Measurements from ENCODE around the gene CDKN2AIPNL.

The CDKN2AIPNL gene

DNA sequence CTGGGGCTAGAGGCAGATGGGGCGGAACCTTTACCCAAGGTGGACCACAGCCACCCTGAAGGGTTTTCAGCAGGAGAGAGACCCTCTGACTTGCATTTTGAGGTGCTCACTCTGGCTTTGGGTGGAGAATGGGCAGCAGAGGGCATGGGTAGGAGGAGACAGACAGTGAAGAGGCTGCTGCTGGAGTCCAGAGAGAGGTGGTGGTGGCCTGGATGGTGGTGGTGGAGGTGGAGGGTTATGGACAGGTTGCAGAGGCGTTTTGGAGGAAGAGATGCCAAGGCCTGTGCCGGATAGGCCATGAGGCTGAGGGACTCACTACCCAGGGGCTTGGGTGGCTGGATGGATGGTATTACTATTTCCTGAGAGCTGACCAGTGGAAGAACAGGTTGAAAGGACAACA is 46.1 kb upstream of the CDKN2AIPNL start:
- Histone ChIP-seq H3K27me3 (ENCODE audit: insufficient read depth, low read depth, severe bottlenecking) (no peaks in the 10 kb centered on the region), H3K9me3 (ENCODE audit: severe bottlenecking) (no peaks in the 10 kb centered on the region), H3K27ac (no peak overlapping the region), H3K36me3 (no peaks in the 10 kb centered on the region), H3K4me3 (ENCODE audit: low read depth, low read length) (no peak overlapping the region)
- TF ChIP-seq, protein P1, sequence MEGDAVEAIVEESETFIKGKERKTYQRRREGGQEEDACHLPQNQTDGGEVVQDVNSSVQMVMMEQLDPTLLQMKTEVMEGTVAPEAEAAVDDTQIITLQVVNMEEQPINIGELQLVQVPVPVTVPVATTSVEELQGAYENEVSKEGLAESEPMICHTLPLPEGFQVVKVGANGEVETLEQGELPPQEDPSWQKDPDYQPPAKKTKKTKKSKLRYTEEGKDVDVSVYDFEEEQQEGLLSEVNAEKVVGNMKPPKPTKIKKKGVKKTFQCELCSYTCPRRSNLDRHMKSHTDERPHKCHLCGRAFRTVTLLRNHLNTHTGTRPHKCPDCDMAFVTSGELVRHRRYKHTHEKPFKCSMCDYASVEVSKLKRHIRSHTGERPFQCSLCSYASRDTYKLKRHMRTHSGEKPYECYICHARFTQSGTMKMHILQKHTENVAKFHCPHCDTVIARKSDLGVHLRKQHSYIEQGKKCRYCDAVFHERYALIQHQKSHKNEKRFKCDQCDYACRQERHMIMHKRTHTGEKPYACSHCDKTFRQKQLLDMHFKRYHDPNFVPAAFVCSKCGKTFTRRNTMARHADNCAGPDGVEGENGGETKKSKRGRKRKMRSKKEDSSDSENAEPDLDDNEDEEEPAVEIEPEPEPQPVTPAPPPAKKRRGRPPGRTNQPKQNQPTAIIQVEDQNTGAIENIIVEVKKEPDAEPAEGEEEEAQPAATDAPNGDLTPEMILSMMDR (IDR thresholded peaks at IDR 0.05; ENCODE audit: low read depth, low read length) = no peak
- no peak for DNase-seq

DNA sequence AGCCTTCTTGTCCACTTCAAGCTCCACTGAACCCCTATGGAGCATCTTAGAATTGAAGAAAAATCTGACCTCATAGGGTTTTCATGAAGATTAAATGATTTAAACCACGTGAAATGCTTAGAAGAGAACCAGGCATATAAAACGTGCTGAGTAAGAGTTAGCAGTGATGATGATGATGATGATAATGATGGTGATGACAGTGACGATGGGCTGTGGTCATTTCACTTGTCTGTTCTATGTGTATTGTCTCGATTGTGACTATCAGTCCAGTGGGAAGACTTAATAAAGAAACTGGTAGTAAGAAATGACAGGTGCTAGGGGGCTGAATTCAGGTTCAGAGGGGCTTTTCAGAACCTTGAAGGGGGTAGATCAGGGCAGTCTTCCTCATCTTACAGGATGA is 45.1 kb upstream of the CDKN2AIPNL start:
- no peak overlapping the region for H3K27ac ChIP-seq
- no peaks in the 10 kb centered on the region for H3K27me3 ChIP-seq (ENCODE audit: insufficient read depth, low read depth, severe bottlenecking)
- H3K9me3 ChIP-seq (ENCODE audit: severe bottlenecking) = no peaks in the 10 kb centered on the region
- DNase-seq = no peak
- no peaks in the 10 kb centered on the region for H3K36me3 ChIP-seq
- no peak overlapping the region for H3K4me3 ChIP-seq (ENCODE audit: low read depth, low read length)
- TF ChIP-seq, protein P1 (IDR thresholded peaks at IDR 0.05; ENCODE audit: low read depth, low read length) = no peak

DNA sequence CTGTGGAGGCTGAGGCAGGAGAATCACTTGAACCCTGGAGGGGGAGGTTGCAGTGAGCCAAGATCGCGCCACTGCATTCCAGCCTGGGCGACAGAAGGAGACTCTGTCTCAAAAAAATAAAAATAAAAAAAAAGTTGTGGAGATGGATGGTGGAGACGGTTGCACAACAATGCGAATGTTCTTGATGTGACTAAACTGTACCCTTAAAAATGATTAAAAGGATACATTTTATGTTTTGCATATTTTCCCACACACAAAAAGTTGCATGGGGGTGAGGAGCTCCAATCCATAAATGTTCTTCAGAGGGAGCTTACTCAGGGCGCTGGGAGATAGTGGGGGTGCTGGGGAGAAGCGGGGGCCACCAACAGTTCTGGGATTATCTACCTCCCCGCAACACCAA is 43.8 kb upstream of the CDKN2AIPNL start:
- Histone ChIP-seq H3K27me3 (ENCODE audit: insufficient read depth, low read depth, severe bottlenecking) (no peaks in the 10 kb centered on the region), H3K36me3 (no peaks in the 10 kb centered on the region), H3K4me3 (ENCODE audit: low read depth, low read length) (no peak overlapping the region), H3K27ac (no peak overlapping the region), H3K9me3 (ENCODE audit: severe bottlenecking) (no peaks in the 10 kb centered on the region)
- TF ChIP-seq, protein P1 (IDR thresholded peaks at IDR 0.05; ENCODE audit: low read depth, low read length) = no peak
- DNase-seq = no peak

DNA sequence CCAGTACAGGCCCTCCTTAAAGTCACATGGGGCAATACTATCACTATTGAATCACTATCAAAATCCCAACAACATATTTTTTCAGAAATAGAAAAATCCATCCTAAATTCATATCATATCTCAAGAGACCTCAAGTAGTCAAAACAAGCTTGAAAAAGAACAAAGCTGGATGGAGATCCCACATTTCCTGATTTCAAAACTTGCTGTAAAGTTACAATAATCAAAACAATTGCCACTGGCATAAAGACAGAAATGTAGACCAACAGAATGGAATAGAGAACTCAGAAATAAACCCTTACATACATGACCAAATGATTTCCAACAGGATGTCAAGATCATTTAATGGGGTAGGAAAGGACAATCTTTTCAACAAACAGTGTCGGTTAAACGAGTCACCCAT is 41.3 kb upstream of the CDKN2AIPNL start:
- TF ChIP-seq, protein P1 (IDR thresholded peaks at IDR 0.05; ENCODE audit: low read depth, low read length) = no peak
- Histone ChIP-seq H3K4me3 (ENCODE audit: low read depth, low read length) (no peak overlapping the region), H3K36me3 (no peaks in the 10 kb centered on the region), H3K27me3 (ENCODE audit: insufficient read depth, low read depth, severe bottlenecking) (no peaks in the 10 kb centered on the region), H3K9me3 (ENCODE audit: severe bottlenecking) (no peaks in the 10 kb centered on the region), H3K27ac (no peak overlapping the region)
- DNase-seq = no peak

DNA sequence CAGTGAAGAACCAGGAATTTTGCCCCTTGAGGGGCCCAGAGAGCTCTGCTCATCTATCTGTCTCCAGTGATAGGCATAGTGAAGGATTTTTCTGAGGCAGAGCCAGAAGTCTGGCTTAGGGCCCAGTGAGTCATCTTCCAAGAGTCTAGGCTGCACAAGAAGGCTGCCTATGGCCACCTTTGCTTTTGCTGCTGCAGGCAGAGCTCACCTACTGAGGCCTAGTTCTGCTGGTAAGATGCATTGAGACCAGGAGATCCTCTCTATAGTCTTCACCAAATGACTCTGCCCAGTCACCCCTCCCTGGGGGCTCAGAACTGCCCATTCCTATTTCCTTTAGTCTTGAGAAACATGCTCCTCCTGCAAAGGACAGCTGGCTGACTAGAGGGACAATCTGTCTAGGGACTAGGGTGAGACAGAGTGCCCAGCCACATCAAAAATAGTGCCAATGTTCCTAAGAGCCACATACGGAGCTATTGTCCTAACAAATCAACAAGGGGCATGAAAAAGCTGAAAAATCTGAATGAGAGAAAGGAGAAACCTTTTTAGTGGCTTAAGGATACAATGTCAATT is 40.3 kb upstream of the CDKN2AIPNL start:
- TF ChIP-seq, protein P1 (IDR thresholded peaks at IDR 0.05; ENCODE audit: low read depth, low read length) = no peak
- H3K27ac ChIP-seq = no peak overlapping the region
- no peak overlapping the region for H3K4me3 ChIP-seq (ENCODE audit: low read depth, low read length)
- H3K27me3 ChIP-seq (ENCODE audit: insufficient read depth, low read depth, severe bottlenecking) = no peaks in the 10 kb centered on the region
- no peaks in the 10 kb centered on the region for H3K9me3 ChIP-seq (ENCODE audit: severe bottlenecking)
- no peaks in the 10 kb centered on the region for H3K36me3 ChIP-seq
- DNase-seq = no peak

Data from WERI-Rb-1 (cell line).